Measurements from ENCODE around the gene KPNA3.
A peak's percentile ranks its signal among the peaks of the same experiment; 100 is the strongest.

KPNA3 gene

DNA sequence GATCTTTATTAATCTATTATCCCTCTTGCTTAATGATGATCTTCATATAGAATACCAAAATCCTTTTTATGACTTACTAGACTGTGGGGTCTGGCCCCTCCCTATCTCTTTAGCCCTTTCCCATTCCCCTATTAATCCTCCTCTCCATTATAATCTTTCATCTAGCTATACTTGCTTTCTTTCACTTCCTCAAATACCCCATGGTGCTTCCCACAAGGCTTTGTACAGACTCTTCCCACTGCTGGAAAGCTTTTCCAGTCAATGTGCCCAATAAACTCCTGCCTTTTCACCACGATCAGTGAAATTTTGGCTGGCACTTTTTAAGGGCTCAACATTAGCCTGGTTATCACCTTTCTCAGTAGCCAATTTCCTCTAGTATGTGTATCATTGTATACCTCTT, 98.0 kb downstream of the KPNA3 start:
- DNase-seq: no peak
- in situ Hi-C loops (cut with HindIII; ENCODE audit: low pct_ligation_motif_present, low pct_unique_long_range_greater_than_20kb, low sequenced_read_pairs): no loop called here

DNA sequence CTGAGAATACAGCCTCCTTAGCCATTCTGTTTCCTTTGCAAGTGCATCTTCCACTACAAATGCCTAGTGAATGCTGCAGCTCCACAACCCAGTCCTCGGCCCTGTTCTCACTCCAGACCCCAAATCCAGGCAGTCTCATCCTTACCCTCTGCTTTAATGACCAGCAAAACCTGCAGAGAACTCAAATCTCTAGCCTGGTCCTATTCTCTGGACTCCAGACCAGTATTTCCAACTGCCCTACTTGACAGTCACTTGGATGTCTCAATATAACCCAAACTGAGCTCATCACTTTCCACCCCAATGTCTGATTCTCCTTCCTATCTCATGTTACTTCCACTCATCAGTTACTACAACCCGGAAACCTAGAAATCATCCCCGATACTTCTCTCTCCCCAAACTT, 98.6 kb downstream of the KPNA3 start:
- in situ Hi-C loops (cut with HindIII; ENCODE audit: low pct_ligation_motif_present, low pct_unique_long_range_greater_than_20kb, low sequenced_read_pairs): no loop called here
- no peak for DNase-seq

- in situ Hi-C loops (cut with HindIII; ENCODE audit: low pct_ligation_motif_present, low pct_unique_long_range_greater_than_20kb, low sequenced_read_pairs): no loop called here
- no peak for DNase-seq
Measured at GRCh38 chr13:49693191-49693733, 99.2 kb downstream of the KPNA3 start.

DNA sequence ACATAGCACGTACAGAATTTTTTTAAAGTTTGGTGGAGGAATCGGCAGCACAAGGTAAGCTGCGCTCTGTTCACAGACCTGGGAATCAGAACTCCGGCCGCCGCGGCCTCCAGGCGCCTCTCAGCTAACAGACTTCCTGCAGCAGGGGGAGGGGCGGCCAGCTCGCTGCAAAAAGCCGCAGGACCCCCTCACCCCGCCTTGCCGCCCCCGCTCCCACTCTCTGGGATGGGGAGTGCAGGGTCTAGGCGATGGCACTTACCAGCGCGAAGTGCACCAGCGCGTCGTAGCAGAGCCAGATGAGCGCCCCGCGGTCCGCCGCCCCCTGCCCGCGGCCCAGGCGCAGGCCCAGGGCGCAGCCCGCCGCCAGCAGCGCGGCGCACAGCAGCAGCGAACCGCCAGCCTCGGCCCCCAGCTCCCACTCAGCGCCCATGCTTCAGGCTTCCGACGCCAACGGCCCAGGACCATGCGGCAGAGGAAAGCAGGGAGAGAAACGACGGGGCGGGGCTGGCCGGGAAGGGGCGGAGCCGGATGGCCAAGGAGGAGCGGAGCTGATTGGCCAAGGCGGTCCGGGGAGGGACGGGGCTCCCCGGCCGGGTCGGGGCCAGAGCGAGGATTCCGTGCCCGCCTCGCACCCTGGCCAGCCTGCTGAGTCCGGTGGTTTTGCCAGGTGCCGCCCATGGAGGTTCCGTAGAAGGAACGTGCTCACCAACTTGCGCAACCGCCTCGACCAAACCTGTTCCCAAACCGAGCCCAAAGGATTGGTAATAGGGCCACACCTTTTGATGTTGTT, 101.3 kb downstream of the KPNA3 start, which contains the start of gene EBPL:
Gene EBPL, minus strand, starts transcription at position 492 of the 790 bp plus-strand sequence. Its CDS starts 62 bp downstream, at position 430.
- in situ Hi-C loops (cut with HindIII; ENCODE audit: low pct_ligation_motif_present, low pct_unique_long_range_greater_than_20kb, low sequenced_read_pairs): no loop called here
- peak; percentile 84 for DNase-seq

DNA sequence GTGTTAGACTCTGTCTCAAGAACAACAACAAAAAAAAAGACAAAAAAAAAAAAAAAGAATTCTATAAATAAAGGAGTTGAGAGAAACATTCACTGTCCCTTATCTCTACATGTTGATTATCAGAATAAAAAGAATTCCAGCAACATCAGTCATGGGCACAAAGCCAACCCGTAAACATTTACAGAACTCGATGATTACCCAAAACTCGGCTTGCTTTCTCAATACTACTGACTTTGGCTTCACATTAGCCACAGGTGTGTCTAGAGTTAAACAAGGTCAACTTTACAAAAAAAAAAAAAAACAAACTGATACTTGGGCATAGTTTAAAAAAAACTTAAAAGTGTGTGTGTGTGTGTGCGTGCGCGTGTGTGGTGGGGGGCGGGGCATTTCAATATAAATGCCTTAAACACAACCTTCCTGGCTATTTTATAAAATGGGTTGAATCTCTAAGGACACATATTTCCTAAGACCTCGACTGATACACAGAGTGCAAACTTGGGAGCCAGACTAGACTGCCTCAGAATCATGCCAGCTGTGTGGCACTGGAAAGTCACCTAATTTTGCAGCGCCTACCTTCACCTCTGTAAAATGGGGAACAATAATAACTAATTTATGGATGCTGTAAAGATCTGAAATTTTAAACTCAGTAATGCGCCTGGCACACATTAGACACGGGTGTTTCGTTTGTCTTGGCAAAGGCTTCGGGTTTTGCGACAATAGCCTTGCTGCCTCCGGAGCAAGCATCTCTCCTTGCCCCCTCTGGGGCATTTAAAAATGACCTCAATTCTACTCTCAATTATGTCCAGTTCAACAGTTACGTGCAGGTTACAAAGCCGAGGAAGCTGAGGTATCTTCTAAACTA, 102.1 kb downstream of the KPNA3 start:
- in situ Hi-C loops (cut with HindIII; ENCODE audit: low pct_ligation_motif_present, low pct_unique_long_range_greater_than_20kb, low sequenced_read_pairs): no loop called here
- DNase-seq: peak; percentile 32

DNA sequence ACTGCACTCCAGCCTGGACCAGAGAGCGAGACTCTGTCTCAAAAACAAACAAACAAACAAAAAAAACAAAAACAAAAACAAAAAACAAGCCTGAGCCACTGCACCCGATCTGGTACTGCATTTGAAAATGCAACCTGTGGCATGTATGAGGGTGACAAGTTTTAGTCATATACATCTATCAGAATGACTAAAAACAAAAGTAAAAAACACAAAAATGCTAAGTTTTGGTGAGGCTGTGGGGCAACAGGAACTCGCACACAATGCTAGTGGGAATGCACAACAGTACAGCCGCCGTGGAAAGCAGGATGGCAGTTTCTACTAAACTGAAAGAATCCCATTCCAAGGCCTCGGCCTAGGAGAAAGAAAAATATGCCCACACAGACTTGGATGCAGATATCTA, 109.0 kb downstream of the KPNA3 start:
- in situ Hi-C loops (cut with HindIII; ENCODE audit: low pct_ligation_motif_present, low pct_unique_long_range_greater_than_20kb, low sequenced_read_pairs): no loop called here
- DNase-seq: no peak

GRCh38 chr13:49681842-49682435, 110.5 kb downstream of the KPNA3 start:
- no peak for DNase-seq
- in situ Hi-C loops (cut with HindIII; ENCODE audit: low pct_ligation_motif_present, low pct_unique_long_range_greater_than_20kb, low sequenced_read_pairs): no loop called here

GRCh38 chr13:49679246-49679645, 113.2 kb downstream of the KPNA3 start:
- no peak for DNase-seq
- in situ Hi-C loops (cut with HindIII; ENCODE audit: low pct_ligation_motif_present, low pct_unique_long_range_greater_than_20kb, low sequenced_read_pairs): no loop called here

DNA sequence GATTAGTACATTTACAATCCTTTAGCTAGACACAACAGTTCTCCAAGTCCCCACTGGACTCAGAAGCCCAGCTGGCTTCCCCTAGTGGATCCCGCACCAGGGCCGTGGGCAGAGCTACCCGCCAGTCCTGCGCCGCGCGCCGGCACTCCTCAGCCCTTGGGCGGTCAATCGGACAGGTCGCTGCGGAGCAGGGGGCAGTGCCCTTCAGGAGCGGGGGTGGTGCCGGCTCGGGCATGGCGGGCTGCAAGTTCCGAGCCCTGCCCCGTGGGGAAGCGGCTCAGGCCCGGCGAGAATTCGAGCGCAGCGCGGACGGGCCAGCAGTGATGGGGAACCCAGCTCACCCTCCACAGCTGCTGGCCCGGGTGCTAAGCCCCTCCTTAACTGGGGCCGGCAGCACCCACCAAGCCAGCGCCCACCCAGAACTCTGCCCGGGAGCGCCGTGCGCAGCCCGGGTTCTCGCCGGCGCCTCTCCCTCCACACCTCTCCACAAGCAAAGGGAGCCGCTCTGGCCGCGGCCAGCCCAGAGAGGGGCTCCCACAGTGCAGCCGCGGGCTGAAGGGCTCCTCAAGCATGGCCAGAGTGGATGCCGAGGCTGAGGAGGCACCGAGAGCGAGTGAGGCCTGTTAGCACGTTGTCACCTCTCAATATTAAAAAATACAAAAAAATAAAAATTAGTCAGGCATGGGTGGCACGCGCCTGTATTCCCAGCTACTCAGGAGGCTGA, 114.1 kb downstream of the KPNA3 start:
- in situ Hi-C loops (cut with HindIII; ENCODE audit: low pct_ligation_motif_present, low pct_unique_long_range_greater_than_20kb, low sequenced_read_pairs): no loop called here
- DNase-seq: no peak

DNA sequence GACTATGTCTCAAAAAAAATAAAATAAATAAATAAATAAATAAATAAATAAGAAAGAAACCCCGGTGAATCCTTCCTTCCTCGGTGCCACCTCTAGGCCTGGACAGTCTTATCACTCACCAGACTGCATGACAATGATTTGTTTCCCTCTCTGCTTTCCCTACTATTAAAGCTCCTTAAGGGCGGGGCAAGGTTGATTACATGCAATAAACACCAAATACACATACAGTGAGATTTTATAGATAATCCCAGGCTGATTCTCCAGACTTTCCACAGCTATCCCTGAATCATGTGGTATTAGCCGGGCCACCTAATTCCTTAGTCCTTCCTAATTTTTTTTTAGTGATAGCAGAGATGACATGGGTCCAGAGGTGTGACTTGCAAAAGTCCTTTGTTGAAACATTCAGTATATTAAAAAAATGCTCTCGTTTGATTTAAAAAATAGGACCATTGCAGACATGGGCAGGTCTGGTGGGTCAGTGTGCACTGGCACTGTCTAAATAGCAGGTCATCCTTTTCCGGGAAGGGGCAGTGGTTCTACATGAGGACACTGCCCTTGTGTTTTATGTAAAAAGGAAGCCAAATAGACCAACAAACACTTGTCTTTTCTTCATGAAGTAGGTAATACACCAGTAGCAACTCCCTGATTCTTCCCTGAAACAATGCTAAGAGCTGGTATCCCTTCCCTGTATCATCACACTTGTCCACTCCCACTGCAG, 115.7 kb downstream of the KPNA3 start:
- in situ Hi-C loops (cut with HindIII; ENCODE audit: low pct_ligation_motif_present, low pct_unique_long_range_greater_than_20kb, low sequenced_read_pairs): no loop called here
- DNase-seq: no peak

DNA sequence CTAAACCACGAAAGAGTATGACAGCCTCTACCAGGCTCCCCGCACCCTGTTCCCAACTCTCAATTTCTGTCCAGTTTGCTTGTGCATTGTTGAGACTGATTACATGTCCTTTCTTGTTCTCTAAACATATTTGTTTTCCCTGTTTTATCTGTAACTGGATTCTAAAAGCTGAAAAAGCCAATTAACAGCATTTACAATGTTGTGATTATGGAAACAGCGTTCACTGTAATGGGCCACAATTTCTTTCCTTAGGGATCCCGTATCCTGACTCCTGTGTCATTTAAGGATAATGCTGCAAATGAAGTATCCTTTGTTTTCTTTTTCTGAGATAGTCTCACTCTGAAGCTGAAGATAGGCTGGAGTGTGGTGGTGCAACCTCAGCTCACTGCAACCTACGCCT, 121.7 kb downstream of the KPNA3 start:
- DNase-seq: no peak
- in situ Hi-C loops (cut with HindIII; ENCODE audit: low pct_ligation_motif_present, low pct_unique_long_range_greater_than_20kb, low sequenced_read_pairs): no loop called here

DNA sequence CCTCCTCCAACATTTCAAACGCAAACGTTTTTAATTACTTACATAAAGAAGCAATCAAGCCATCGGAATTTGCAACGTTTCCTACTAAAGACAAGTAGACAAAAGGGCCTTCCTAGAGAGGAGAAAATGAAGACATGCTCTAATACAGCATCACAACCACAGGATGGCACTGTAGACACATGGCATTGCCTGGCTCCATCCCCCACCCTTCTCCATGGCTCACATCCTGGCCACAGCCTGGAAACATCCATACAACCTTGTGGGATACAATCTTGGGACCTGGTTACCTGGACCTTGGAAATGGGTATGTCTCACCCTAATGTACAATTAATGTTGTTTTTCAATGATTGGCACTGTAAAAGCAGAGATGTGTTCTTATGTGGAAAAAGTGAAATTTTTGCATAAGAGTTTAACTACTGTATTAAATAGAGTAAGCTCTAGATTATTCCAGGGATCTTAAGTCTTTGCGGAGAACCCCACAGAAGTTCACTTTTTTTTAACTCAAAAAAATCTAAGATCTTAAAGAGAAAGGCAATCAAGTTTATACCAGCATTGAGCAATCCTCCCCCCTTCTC, 122.7 kb downstream of the KPNA3 start:
- in situ Hi-C loops (cut with HindIII; ENCODE audit: low pct_ligation_motif_present, low pct_unique_long_range_greater_than_20kb, low sequenced_read_pairs): no loop called here
- DNase-seq: peak; percentile 71

- no peak for DNase-seq
- in situ Hi-C loops (cut with HindIII; ENCODE audit: low pct_ligation_motif_present, low pct_unique_long_range_greater_than_20kb, low sequenced_read_pairs): no loop called here
Measured at GRCh38 chr13:49667773-49668172, 124.7 kb downstream of the KPNA3 start.

DNA sequence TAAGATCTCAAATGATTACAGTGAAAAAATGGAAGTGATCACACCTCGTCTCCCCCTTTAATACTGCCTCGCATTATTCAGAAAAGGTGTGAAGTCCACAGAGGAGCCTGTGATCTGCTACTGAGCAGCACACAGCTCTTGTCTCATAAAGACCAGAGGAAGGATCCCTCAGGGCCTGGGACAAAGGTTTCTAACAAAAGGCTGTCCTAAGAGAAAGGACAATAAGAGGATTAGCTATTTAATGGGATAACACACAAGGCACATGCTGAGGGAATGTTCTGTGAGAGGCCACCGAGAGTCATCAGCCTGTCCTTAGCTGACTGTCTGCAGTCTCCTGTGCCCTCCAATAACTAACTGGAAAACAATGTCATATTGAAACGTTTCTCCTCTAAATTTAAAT, 127.9 kb downstream of the KPNA3 start:
- DNase-seq: no peak

GRCh38 chr13:49657241-49657641, 135.2 kb downstream of the KPNA3 start:
- in situ Hi-C loops (cut with HindIII; ENCODE audit: low pct_ligation_motif_present, low pct_unique_long_range_greater_than_20kb, low sequenced_read_pairs): no loop called here
- DNase-seq: no peak

More for the DNA sequence above, 127.9 kb downstream of the KPNA3 start:
- in situ Hi-C loops (cut with HindIII; ENCODE audit: low pct_ligation_motif_present, low pct_unique_long_range_greater_than_20kb, low sequenced_read_pairs): no loop called here

DNA sequence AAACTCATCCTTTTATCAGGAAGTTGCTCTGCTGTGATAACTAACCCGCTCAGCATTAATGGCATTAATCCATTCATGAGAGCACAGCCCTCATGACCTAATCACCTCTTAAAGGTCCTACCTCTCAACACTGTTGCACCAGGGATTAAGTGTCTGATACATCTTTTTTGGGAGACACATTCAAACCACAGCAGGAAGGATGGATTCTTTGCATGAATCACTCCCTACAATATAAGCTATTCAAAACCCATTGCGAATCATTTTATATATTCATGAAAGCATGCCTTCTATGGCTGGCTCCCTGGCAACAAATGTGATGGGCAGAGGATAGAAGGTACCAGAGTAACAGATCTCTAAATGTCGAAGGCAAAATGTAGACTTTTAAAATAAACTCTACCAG, 136.6 kb downstream of the KPNA3 start:
- DNase-seq: no peak
- in situ Hi-C loops (cut with HindIII; ENCODE audit: low pct_ligation_motif_present, low pct_unique_long_range_greater_than_20kb, low sequenced_read_pairs): no loop called here

DNA sequence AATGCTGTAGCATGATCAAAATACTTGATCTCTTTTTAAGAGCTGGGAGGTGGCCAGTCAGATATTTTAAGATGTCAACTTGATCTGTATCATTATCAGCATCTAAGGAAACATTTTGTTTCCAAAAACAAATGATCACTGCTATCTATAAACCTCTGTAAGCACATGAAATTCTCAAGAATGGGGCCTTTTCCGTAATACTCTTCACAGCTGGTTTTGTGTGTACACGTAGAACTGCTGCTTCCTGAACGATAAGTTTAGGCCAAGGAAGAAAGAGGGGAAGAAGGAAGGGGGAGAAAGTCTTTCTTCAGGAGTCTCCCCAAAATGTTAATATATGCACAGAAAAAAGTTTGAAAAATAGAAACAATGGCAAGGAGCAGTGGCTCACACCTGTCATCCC, 138.5 kb downstream of the KPNA3 start:
- DNase-seq: no peak
- in situ Hi-C loops (cut with HindIII; ENCODE audit: low pct_ligation_motif_present, low pct_unique_long_range_greater_than_20kb, low sequenced_read_pairs): no loop called here

DNA sequence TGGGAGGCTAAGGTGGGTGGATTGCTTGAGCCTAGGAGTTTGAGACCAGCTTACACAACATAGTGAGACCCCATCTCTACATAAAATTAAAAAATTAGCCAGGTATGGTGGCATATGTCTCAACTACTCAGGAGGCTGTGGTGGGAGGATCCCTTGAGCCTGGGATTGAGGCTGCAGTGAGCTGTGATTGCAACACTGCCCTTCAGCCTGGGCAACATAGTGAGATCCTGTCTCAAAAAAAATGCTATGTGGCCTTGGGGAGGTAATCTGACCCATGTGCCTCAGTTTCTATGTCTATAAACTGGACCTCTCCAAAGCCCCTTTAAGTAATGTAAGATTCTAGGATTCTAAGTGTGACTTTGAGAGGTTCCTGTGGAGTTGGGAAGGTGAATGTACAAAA, 139.0 kb downstream of the KPNA3 start:
- in situ Hi-C loops (cut with HindIII; ENCODE audit: low pct_ligation_motif_present, low pct_unique_long_range_greater_than_20kb, low sequenced_read_pairs): no loop called here
- DNase-seq: no peak

Measured in ACHN (cell line).